GM12872 (cell line): Measurements from ENCODE around the gene SEC61A2.
A peak's percentile ranks its signal among the peaks of the same experiment; 100 is the strongest.

Experiments used
- TF ChIP-seq, protein P1 (sequence below): IDR thresholded peaks from 3 replicates; pipeline ENCODE4 v1.5.1; 2011; ENCODE audit warnings: low read depth, mild to moderate bottlenecking, low read length, moderate library complexity; ENCODE audit not compliant: insufficient read depth

Gene SEC61A2

DNA sequence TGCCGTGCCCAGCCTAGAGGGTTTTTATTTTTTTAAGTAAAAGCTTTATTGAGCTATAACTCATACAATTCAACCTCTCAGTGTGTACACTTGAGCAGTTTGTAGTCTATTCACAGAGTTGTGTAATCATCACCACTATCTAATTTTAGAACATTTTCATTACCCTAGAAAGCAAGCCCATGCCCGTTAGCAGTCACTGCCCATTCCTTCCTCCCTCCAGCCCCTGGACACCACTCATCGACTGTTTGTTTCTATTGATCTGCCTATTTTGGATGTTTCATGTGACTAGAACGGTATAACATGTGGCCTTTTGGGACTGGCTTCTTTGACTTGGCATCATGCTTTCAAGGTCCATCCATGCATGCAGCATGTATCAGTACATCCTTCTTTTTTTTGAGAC is 25.7 kb upstream of the SEC61A2 start:
- TF ChIP-seq, protein P1, sequence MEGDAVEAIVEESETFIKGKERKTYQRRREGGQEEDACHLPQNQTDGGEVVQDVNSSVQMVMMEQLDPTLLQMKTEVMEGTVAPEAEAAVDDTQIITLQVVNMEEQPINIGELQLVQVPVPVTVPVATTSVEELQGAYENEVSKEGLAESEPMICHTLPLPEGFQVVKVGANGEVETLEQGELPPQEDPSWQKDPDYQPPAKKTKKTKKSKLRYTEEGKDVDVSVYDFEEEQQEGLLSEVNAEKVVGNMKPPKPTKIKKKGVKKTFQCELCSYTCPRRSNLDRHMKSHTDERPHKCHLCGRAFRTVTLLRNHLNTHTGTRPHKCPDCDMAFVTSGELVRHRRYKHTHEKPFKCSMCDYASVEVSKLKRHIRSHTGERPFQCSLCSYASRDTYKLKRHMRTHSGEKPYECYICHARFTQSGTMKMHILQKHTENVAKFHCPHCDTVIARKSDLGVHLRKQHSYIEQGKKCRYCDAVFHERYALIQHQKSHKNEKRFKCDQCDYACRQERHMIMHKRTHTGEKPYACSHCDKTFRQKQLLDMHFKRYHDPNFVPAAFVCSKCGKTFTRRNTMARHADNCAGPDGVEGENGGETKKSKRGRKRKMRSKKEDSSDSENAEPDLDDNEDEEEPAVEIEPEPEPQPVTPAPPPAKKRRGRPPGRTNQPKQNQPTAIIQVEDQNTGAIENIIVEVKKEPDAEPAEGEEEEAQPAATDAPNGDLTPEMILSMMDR: no peak

DNA sequence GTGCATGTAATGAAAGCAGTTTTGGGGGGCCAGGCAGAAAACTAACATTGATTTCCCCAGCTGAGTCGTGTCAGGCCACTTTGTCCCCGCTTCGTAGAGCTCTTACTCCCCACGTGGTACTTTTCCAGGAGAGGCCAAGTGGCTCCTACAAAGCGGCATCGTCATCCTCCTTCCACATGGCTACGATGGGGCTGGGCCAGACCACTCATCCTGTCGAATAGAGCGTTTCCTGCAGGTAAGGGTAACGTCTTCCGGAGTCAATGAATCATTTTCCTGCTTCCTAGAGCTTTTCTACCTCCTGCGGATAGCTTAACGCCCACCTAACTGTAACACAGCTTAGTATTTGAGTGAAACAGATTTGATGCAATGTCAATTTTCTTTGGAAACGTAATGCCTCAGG is 21.7 kb upstream of the SEC61A2 start:
- TF ChIP-seq, protein P1: no peak

DNA sequence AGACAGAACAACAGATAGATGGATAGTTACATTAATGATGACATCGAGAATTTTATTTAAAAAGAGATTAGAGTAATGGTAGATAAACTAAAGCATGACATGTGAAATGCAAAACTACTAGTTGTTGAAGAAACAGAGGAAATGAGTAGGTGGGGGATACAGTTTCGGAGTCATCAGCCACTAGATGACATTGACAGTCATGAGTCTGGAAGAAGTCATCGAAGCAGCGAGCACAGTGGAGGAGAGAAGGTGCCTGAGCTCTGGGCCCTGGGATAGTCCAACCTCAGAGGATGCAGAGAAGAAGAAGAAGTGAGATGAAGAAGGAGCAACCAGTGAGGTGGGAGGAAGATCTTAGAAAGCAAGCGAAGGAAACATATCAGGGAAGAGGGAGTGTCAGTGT is 20.2 kb upstream of the SEC61A2 start:
- TF ChIP-seq, protein P1: no peak

DNA sequence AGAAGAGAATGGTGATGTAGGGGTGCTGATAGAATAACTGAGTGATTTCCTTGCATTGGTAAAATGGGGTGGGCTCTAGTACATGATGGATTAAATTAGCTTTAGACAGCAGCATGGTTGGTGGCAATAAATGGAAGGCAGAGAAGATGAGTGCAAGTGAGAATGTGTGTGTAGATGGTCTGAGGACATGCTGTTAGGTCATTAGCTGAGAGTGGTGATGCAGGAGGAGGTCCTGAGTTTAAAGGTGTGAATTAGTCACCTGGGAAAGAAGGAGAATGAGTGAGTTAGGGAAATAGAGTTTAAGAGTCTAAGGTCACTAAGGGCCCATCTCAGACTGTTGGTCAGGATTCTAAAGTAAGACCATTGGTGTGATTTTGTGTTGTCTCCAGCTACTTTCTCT is 17.9 kb upstream of the SEC61A2 start:
- TF ChIP-seq, protein P1: no peak

DNA sequence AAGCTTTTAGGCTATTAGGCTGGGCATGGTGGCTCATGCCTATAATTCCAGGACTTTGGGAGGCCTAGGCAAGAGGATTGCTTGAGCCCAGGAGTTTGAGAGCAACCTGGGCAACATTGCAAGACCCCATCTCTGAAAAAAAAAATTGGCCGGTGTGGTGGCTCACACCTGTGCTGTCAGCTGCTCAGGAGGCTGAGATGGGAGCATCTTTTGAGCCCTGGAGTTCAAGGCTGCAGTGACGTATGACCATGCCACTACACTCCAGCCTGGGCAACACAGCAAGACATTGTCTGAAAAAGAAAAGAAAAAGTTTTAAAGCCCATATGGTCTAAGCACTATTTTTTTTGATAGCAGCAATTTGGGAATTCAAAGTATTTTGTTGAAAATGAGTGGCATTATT is 15.8 kb upstream of the SEC61A2 start:
- TF ChIP-seq, protein P1: no peak

DNA sequence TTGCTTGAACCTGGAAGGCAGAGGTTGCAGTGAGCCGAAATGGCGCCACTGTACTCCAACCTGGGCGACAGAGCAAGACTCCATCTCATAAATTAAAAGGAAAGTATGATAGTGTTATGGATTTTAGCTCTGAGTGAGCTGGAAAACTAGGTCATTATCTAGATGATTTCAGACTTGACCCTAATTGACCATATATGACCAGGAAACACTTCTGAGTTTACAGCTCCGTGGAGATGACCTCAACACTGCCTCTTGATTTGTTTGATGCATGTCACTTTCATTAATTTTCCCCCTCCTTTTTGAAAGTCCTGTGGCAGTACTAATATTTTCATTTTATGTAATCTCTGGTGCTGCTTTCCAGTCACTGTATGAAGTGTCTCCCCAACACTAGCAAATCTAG is 7.8 kb upstream of the SEC61A2 start:
- TF ChIP-seq, protein P1: no peak

DNA sequence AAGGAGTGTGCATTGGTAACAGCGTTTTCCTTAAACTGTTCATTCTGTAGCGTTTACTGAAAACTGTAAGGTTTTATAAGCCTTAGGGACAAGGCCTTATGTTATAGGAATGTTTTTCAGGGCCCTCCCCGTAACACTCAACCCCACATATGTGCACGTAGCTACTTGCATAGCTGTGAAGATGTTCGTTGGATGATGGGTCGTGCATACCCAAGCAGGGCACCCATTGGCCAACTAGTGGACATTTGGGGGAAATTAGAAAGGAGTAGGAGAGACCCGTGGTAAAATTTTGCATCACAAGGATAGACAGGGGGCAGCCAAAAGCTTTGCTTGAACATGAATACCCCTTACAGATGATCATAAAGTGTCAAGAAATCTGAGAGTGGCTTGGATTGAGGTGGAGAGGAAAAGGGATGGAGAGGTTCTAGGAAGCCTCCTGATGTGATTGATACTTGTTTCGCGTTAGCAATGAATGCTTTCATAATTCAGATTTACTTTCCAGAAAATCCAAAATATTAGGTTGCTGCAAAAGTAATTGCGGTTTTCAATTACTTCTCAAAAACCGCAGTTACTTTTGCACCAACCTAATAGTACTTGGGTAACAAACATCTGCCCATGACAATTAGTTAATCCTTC is 878 bp downstream of the SEC61A2 start:
- TF ChIP-seq, protein P1: peak; percentile 69
